Mesenchymal stem cell (in vitro differentiated cells and primary cell): ENCODE measurements around the gene SRL.

Source experiments
- DNase-seq: peaks from one replicate; pipeline ENCODE4 v3.0.0-alpha.2; 2013
- H2AFZ ChIP-seq: one replicate; pipeline ENCODE4 v1.6.1; 2013; ENCODE audit warnings: low read depth, mild to moderate bottlenecking, control low read depth, inconsistent platforms, low read length, moderate library complexity
- H2AK5ac ChIP-seq: 2 replicates; pipeline ENCODE4 v1.6.1; 2013; ENCODE audit warnings: low read length, moderate library complexity, mild to moderate bottlenecking, inconsistent platforms; ENCODE audit not compliant: severe bottlenecking
- H2BK120ac ChIP-seq: one replicate; pipeline ENCODE4 v1.6.1; 2013; ENCODE audit warnings: low read depth, mild to moderate bottlenecking, inconsistent platforms, low read length, moderate library complexity
- H2BK12ac ChIP-seq, 2 experiments: one replicate each; pipeline ENCODE4 v1.6.1; 2013; ENCODE audit warnings: inconsistent platforms in 2 of 2, low read length in 2 of 2, mild to moderate bottlenecking in 2 of 2, moderate library complexity in 2 of 2, control low read depth in 1 of 2
- H2BK15ac ChIP-seq: one replicate; pipeline ENCODE4 v1.6.1; 2013; ENCODE audit warnings: mild to moderate bottlenecking, low read depth, inconsistent platforms; ENCODE audit not compliant: poor library complexity, severe bottlenecking
- H2BK5ac ChIP-seq: 2 replicates; pipeline ENCODE4 v1.6.1; 2013; ENCODE audit warnings: low read depth, mild to moderate bottlenecking, low read length, control low read depth, inconsistent platforms; ENCODE audit not compliant: poor library complexity, severe bottlenecking
- H3K14ac ChIP-seq, 2 experiments: one replicate each; pipeline ENCODE4 v1.6.1; 2013; ENCODE audit warnings: inconsistent platforms in 2 of 2, low read length in 2 of 2, control low read depth in 1 of 2, mild to moderate bottlenecking in 1 of 2, moderate library complexity in 1 of 2
- H3K18ac ChIP-seq, 2 experiments: one replicate each; pipeline ENCODE4 v1.6.1; 2013; ENCODE audit warnings: inconsistent platforms in 2 of 2, low read length in 2 of 2, control low read depth in 1 of 2, low read depth in 1 of 2, mild to moderate bottlenecking in 1 of 2
- H3K23ac ChIP-seq, 2 experiments: one replicate each; pipeline ENCODE4 v1.6.1; 2013; ENCODE audit warnings: inconsistent platforms in 2 of 2, low read length in 2 of 2, mild to moderate bottlenecking in 2 of 2, moderate library complexity in 2 of 2, control low read depth in 1 of 2
- H3K27ac ChIP-seq: 2 replicates; pipeline ENCODE4 v1.5.1; 2013; ENCODE audit warnings: mild to moderate bottlenecking, moderate library complexity, low read length, control low read depth, inconsistent platforms; ENCODE audit not compliant: poor library complexity, severe bottlenecking
- H3K27me3 ChIP-seq, 2 experiments: 2 replicates each; pipeline versions ENCODE4 v1.6.1 to v1.7.0; 2013; ENCODE audit warnings: low read length in 2 of 2, mild to moderate bottlenecking in 2 of 2, moderate library complexity in 2 of 2, control low read depth in 1 of 2, inconsistent platforms in 1 of 2; ENCODE audit not compliant: control insufficient read depth in 1 of 2, insufficient read depth in 1 of 2
- H3K36me3 ChIP-seq, 2 experiments: 2 replicates each; pipeline versions ENCODE4 v1.6.1 to v1.7.0; 2013; ENCODE audit warnings: low read length in 2 of 2, control low read depth in 1 of 2, inconsistent platforms in 1 of 2, low read depth in 1 of 2, mild to moderate bottlenecking in 1 of 2; ENCODE audit not compliant: insufficient read depth in 2 of 2, control insufficient read depth in 1 of 2
- H3K4ac ChIP-seq, 2 experiments: one replicate each; pipeline ENCODE4 v1.6.1; 2013; ENCODE audit warnings: inconsistent platforms in 2 of 2, low read length in 2 of 2, mild to moderate bottlenecking in 2 of 2, moderate library complexity in 2 of 2, control low read depth in 1 of 2, low read depth in 1 of 2
- H3K4me1 ChIP-seq: 2 replicates; pipeline ENCODE4 v1.6.1; 2013; ENCODE audit warnings: low read depth, low read length, control low read depth; ENCODE audit not compliant: control insufficient read depth, insufficient read depth
- H3K4me2 ChIP-seq: 2 replicates; pipeline ENCODE4 v1.6.1; 2013; ENCODE audit warnings: low read length, mild to moderate bottlenecking, inconsistent platforms; ENCODE audit not compliant: poor library complexity, severe bottlenecking
- H3K4me3 ChIP-seq, 2 experiments: 2 replicates each; pipeline versions ENCODE4 v1.5.1 to v1.7.0; 2013; ENCODE audit warnings: low read length in 2 of 2, mild to moderate bottlenecking in 2 of 2, control low read depth in 1 of 2, low read depth in 1 of 2; ENCODE audit not compliant: insufficient read depth in 1 of 2
- H3K79me1 ChIP-seq: replicated peaks from 2 replicates; pipeline ENCODE4 v1.6.1; 2013; ENCODE audit warnings: mild to moderate bottlenecking, control low read depth, low read length, inconsistent platforms; ENCODE audit not compliant: poor library complexity, severe bottlenecking
- H3K9ac ChIP-seq: 2 replicates; pipeline ENCODE4 v1.7.0; 2013; ENCODE audit warnings: mild to moderate bottlenecking, low read length, moderate library complexity
- H3K9me3 ChIP-seq: 2 replicates; pipeline ENCODE4 v1.7.0; 2013; ENCODE audit warnings: mild to moderate bottlenecking, low read length; ENCODE audit not compliant: control insufficient read depth
- H4K8ac ChIP-seq: one replicate; pipeline ENCODE4 v1.6.1; 2013; ENCODE audit warnings: inconsistent platforms, mild to moderate bottlenecking, low read length, moderate library complexity
- H4K91ac ChIP-seq: one replicate; pipeline ENCODE4 v1.6.1; 2013; ENCODE audit warnings: mild to moderate bottlenecking, low read length, inconsistent platforms
- WGBS: methylation state at CpG from one replicate; pipeline ENCODE4 v1.1.7; 2013; ENCODE audit warnings: mixed read lengths; 5-methylcytosine and 5-hydroxymethylcytosine counted together

SRL gene

GRCh38 chr16:4140652-4141051 lies 101.2 kb downstream of the SRL start:
- no peak overlapping the region for H4K8ac ChIP-seq
- peak overlapping the region; percentile 50 for H2BK120ac ChIP-seq
- no peak overlapping the region for H3K4me2 ChIP-seq
- no peak overlapping the region for H3K4ac ChIP-seq
- H2BK15ac ChIP-seq = no peak overlapping the region
- H3K23ac ChIP-seq = no peak overlapping the region
- H3K4me1 ChIP-seq = no peaks in the 10 kb centered on the region
- no peak overlapping the region for H4K91ac ChIP-seq
- H2AK5ac ChIP-seq = peak overlapping the region; percentile 11
- no peaks in the 10 kb centered on the region for H3K36me3 ChIP-seq
- peaks cover 6 to 11% of the 10 kb centered on the region in 2 experiments for H3K27me3 ChIP-seq
- 91% methylated on average over 3 of the region's 3 CpGs for WGBS
- peak overlapping the region; percentile 32 for H3K9ac ChIP-seq
- DNase-seq = peak; percentile 33
- H3K4me3 ChIP-seq = no peak overlapping the region
- peak overlapping the region; percentile 39 for H2BK5ac ChIP-seq
- H3K18ac ChIP-seq = peak overlapping the region; percentile 56 to 94
- no peaks in the 10 kb centered on the region for H3K79me1 ChIP-seq
- H3K14ac ChIP-seq = no peak overlapping the region
- peak overlapping the region; percentile 41 for H3K27ac ChIP-seq
- H2AFZ ChIP-seq = no peak overlapping the region
- peaks cover 9% of the 10 kb centered on the region for H3K9me3 ChIP-seq
- no peak overlapping the region for H2BK12ac ChIP-seq

GRCh38 chr16:4139968-4140367 lies 101.9 kb downstream of the SRL start:
- Histone ChIP-seq H2AK5ac (peak overlapping the region; percentile 24), H4K8ac (no peak overlapping the region), H3K4me2 (no peak overlapping the region), H3K4ac (no peak overlapping the region), H2BK15ac (no peak overlapping the region), H3K18ac (peak overlapping the region in 1 of 2 experiments; percentile 37), H3K36me3 (no peaks in the 10 kb centered on the region), H2BK5ac (no peak overlapping the region), H3K14ac (no peak overlapping the region), H3K27ac (no peak overlapping the region), H3K27me3 (peaks cover 6 to 11% of the 10 kb centered on the region in 2 experiments), H3K9ac (no peak overlapping the region), H2BK12ac (peak overlapping the region in 1 of 2 experiments; percentile 30), H3K4me1 (no peaks in the 10 kb centered on the region), H3K4me3 (no peak overlapping the region), H2BK120ac (peak overlapping the region; percentile 50), H3K23ac (no peak overlapping the region), H3K9me3 (peaks cover 9% of the 10 kb centered on the region), H3K79me1 (no peaks in the 10 kb centered on the region), H2AFZ (no peak overlapping the region), H4K91ac (no peak overlapping the region)
- DNase-seq = no peak
